Esophagus muscularis mucosa (tissue), 3 donors: ENCODE results near the gene ITPR2.

Experiments used
- CTCF ChIP-seq, 3 experiments: fragments of 200-600 bp in 2 of 3; fragments of 450-650 bp in 1 of 3; sonication (generic) in 2 of 3; IDR thresholded peaks; one replicate each; pipeline ENCODE4 v1.5.1; 2017 to 2019; ENCODE audit warnings: antibody characterized with exemption in 3 of 3, mild to moderate bottlenecking in 2 of 3, moderate library complexity in 1 of 3
- POLR2AphosphoS5 ChIP-seq, 2 donors: sonication (generic); formaldehyde crosslinking; IDR thresholded peaks; one replicate each; pipeline ENCODE4 v1.6.1; 2017; ENCODE audit warnings: antibody characterized with exemption in 2 of 2

GRCh38 chr12:26647088-26647487 is 185.9 kb downstream of the ITPR2 start:
- TF ChIP-seq CTCF (IDR thresholded peaks at IDR 0.05): no peak
- TF ChIP-seq POLR2AphosphoS5 (IDR thresholded peaks at IDR 0.05): no peak
